ENCODE results near the gene CDIPT.

The CDIPT gene

DNA sequence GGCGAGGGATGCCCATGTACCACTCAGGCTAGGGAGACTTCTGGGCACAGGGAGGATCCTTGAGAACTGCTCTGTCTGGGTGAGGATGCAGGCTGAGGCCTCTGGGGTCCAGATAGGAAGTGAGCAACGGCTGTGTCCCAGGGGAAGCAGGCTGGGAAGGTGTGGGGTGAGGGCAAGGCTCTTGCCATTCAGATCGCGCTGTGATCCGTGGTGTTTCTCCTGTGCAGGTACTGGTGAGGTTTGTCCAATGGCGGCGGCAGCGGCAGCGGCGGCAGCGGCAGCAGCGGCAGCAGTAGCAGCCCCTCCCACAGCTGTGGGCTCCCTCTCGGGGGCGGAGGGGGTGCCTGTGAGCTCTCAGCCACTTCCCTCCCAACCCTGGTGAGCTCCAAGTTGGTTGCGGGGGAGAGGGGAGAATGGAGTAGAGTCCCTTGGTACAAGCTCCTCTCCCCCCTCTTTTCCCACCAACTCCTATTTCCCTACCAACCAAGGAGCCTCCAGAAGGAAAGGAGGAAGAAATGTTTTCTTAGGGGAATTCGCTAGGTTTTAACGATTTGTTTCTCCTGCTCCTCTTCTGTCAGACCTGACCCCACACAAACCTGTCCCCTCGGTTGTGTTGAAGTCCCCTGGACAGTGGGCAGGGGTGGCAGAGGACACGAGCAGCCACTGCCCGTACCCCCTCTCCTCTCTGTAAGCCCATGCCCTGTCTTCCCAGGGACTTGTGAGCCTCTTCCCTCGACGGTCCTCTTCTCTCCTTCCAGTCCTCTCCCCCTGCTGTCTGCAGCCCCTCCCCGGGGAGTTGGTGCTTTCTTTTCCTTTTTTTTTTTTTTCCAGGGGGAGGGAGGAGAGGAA lies 53.0 kb downstream of the CDIPT start:
- DNase-seq: peak in 1 of 5 donors; percentile 44

DNA sequence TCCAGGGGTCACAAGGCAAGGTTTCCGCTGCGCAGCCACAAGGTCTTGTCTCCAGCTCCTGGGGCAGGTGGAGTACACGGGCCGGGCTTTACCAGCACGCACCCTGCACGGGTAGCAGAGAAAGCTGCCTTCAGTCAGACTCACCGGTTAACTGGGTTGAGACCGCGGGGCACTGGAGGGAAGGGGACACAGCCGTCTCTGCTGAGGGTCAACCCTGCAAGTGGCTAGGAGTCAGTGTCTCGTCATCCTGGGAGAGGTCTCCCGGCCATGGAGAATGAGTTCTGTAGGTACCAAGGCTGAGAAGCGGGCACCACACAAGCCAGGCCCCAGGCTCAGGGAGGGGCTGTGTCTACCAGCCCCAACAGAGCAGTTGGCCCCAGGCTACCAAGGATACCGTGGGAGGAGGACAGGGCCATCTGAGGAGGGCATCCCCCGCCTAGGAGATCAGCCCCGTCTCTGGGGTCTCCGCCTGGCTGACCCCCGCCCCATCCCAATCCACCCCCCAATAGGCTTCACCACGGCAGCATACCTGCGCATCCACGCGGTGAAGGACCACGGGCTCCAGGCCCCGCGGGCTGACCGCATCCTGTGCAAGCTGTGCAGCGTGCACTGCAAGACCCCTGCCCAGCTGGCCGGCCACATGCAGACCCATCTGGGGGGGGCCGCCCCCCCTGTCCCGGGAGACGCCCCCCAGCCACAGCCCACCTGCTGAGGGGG lies 53.8 kb downstream of the CDIPT start:
- no peak for DNase-seq
